Right kidney (tissue), 1 donor: Measurements from ENCODE around the gene INTS1.

Source experiments
- DNase-seq: peaks from one replicate; pipeline ENCODE4 v3.0.0-alpha.2; 2016

The INTS1 gene

GRCh38 chr7:1508277-1508758 lies 4.1 kb upstream of the INTS1 start:
- no peak for DNase-seq

DNA sequence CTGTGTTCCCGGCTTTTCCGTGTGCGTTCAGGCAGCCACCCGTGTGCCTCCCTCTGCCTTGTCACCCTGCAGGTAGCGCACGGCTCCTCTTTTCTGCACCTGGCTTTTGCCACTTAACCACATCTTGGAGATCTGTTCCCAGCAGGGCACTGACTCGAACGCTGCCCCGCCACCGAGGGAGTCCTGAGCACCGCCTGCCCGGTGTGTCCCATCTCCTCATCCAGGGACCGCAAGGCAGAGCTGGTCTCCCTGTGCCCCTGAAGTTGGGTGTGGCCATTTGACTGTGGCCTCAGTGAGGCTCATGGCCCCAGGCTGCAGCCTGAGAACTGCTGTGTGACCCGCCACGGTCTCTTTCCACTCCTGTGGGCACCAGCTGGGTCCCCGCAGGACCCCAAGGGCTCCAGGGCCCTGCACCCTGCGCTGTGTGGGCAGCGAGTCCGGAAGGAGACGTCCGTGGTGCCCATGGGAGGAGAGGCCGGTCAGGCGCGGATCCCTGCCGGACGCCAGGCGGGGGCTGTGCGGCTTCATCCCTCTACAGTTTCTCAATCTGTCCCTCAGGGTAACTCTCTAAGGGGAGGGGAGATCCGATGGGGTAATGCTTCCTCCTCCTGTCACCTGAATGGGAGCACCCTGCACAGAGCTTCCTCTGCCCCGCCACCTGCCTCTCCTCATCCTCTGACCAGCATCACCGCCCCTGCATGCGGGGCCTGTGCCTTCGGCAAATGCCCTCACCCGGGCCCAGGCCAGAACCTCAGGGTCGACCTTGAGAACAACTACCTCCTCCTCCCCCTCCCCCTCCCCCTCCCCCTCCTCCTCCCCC lies 1.8 kb upstream of the INTS1 start:
- peak; percentile 74 for DNase-seq

DNA sequence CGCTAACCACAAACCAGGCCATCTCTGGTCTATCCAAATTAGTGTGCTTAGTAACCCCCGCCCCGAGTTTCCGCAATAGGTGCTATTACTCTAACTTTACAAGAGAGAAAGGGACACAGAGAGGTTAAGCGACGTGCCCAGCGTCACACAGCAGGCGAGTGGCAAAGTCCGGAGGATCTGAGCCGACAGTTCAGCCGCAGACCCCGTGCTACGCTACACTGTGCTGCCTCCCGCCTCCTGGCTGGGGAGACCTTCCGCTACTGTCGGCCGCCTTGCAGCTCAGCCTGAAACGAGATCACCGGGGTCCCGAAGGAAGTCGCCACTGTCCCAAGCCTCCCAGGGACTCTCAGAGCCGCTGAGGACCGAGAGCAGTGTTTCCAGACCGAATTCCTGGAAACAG lies 799 bp downstream of the INTS1 start:
- DNase-seq: no peak

GRCh38 chr7:1502845-1503244 lies 1.3 kb downstream of the INTS1 start:
- DNase-seq: no peak

GRCh38 chr7:1501487-1502270 lies 2.5 kb downstream of the INTS1 start:
- DNase-seq: no peak

- DNase-seq: no peak
Measured at GRCh38 chr7:1500064-1500807, 4.0 kb downstream of the INTS1 start.

DNA sequence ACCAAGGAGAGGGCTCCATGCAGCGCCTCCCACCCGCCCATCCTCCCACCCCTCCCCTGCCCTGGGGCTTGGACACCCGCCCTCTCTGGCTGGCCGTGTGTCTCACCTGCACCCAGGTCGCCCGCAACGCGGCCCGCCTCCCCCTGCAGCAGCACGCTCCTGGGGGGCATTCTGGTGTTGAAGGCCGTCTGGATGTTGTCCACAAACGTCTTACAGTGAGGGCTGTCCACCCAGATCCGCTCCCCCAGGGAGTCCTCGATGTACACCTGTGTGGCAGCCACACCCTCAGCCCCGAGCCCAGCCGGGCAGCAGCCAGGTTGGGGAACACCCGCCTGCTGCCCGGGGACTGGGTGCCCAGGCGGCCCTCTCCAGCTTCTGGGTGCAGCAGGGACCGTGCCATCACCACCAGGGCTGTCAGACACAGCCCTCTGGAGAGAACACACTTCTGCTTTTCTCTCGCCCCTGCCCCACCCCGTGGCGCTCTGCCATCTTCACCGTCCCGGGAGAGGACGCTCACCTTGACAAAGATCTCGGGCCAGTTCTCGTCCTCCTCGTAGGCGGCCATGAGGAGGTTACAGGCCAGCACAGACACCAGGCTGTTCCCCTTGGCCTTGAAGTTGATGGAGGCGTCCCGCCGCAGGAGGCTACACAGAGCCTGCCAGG lies 4.7 kb downstream of the INTS1 start:
- no peak for DNase-seq

DNA sequence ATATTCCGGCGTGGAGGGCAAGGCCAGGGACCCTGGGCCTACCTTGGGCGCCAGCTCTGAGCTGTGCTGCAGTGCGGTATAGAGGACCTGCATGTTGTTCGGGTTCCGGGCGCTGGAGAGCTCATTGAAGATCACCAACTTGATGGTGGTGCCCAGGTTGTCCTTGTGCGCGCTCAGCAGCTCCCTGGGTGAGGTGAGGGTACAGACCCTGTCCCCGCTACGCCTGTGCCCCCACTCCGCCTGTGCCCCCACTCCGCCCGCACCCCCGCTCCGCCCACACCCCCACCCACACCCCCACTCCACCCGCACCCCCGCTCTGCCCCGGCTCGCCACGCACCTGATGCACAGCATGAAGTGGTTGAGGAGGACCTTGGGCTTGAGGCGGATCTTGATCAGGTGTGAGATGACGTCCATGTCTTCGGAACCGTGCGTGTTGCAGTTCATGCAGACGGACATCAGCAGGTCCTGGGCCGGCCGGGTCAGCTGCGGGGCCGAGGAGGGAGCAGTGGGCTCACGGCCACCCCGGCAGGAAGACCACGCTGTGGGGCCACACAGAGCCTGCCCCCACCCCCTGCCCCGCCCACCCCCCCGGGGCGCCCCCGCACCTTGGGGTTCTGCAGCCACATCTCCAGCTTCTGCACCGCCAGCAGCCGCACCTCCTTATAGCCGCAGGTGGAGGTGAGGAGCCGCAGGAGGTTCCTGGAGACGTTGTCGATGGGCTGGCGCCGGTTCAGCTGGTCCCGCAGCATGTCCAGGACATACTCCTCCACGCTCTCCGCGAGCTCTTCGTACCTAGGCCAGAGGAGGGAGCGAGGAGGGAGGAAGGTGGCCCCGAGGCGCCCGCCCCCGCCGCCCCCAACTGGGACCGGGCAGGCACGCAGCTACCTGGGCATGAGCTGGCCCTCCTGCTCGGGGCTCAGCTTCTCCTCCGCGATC lies 5.6 kb downstream of the INTS1 start:
- DNase-seq: no peak

DNA sequence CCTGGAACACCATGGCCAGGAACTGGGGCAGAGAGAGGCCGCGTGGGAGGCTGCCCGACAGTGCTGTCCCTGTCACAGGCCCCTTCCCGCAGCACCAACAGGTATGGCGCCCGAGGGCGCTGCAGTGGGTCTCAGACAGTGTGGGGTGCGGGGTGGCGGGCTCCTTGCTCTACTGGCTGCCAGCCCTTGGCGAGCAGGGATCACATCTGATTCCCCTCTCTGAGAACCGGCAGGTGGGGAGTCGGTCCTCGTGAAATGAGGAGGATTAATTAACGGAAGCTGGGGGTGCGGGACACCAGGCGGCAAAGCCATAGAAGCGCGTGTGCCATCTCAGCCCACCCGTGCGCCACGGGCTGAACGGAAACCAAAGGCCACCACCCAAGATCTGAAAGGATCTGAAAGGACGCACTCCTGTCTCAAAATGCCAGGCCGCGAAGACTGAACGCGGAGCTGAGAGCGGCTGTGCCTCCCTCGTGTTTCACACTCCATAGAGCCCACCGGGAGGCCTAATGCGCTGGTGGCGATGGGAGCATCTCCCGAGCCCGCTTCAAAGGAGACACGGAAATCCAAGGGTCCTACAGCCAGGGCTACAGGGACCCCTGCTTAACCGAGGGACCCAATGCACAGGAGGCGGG lies 6.8 kb downstream of the INTS1 start:
- DNase-seq: no peak

GRCh38 chr7:1496531-1497292 lies 7.5 kb downstream of the INTS1 start:
- DNase-seq: no peak

GRCh38 chr7:1495564-1496242 lies 8.5 kb downstream of the INTS1 start:
- no peak for DNase-seq

- DNase-seq: no peak
Measured at GRCh38 chr7:1494866-1495563, 9.2 kb downstream of the INTS1 start.

- DNase-seq: no peak
Measured at GRCh38 chr7:1494447-1494846, 9.7 kb downstream of the INTS1 start.

DNA sequence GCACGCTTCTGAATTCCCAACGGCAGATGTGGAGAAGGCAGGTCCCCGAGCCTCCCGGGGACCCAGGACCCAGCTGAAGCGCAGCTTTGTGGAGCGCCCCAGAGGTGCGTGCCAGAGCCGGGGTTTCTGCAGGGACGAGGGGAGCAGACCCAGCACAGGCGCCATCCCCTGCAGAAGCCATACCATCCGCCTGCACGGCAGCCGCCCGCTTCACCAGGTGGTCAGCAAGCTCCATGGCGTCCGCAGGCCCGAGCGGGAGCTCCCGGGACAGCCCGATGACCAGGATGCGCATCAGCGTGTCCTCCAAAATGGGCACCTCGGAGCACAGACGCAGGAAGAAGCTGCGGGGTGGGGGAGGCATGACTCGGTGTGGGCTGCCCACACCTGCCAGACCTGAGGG lies 10.6 kb downstream of the INTS1 start:
- no peak for DNase-seq

GRCh38 chr7:1493129-1493528 lies 11.1 kb downstream of the INTS1 start:
- DNase-seq: no peak

DNA sequence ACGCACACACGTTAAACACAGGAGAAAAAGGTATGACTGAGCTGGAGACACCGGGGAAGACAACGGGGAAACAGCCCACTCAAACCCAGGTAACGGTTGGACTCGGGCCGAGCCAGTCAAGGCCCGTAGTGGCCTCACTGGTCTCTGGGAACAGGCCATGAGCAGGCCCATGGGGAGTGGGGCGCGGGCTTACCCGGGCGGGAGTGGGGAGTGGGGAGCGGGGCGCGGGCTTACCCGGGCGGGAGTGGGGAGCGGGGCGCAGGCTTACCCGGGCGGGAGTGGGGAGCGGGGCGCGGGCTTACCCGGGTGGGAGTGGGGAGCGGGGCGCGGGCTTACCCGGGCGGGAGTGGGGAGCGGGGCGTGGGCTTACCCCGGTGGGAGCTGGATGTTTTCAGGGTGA lies 11.5 kb downstream of the INTS1 start:
- no peak for DNase-seq

DNA sequence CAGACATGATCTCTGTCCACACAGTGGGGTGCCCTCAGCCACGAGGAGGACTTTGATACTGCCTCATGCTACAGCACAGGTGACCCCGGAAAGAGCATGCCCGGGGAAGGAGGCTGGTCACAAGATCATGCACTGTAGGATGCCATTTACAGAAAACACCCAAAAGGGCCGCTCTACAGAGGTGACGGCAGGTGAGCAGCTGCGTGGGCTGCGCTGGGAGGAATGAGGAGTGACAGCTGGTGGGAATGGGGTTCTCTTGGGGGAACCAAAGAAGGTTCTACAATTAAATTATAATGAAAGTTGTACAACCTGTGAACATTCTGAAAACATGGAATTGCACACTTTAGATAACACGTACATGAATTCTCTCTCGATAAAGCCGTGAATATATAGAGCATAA lies 12.0 kb downstream of the INTS1 start:
- no peak for DNase-seq

- no peak for DNase-seq
Measured at GRCh38 chr7:1490837-1491236, 13.4 kb downstream of the INTS1 start.

DNA sequence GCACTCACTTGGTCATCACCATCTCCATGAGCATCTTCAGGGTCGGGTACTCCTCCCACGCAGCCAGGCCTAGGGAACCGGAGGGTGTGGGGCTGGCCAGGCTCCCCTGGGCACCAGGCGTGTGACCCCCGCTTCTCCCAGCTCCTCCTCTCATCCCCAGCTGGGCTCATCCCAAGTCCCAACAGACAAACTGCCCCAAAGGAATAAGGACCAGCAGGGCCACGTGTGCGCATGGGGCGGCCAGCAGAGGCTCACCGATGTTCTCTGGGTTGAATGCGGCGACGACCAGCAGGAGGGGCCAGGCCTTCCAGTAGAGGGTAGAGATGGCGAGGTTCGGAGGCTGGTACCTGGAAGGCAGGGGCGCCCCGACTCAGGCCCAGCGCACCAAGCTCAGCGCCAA lies 14.9 kb downstream of the INTS1 start:
- DNase-seq: no peak
